HUDEP-2 (cell line): ENCODE results near the gene UFL1.
"Not testable (repeated sequence)": the region's sequence is repeated elsewhere in the genome, so short reads cannot be mapped to it uniquely, and the experiment has no call there.

Experiments
- DNase-seq, 76 experiments: peaks; one replicate each; lab custom pipeline; 2025; ENCODE audit not compliant: unreplicated experiment in 76 of 76; lab: John Stamatoyannopoulos, UW

UFL1 gene

GRCh38 chr6:96521644-96522464, at the start of gene UFL1:
Gene UFL1, plus strand, starts transcription at chr6:96521806. Its CDS starts 68 bp downstream, at chr6:96521874.
- peak; percentile 38 to 97 (median 93) for DNase-seq

GRCh38 chr6:96472291-96472690, 49.3 kb upstream of the UFL1 start:
- not testable (repeated sequence) for DNase-seq

- no peak for DNase-seq
Observed at GRCh38 chr6:96478695-96479094, 42.9 kb upstream of the UFL1 start.

- no peak for DNase-seq
Observed at GRCh38 chr6:96491926-96492325, 29.7 kb upstream of the UFL1 start.

- no peak for DNase-seq
Observed at GRCh38 chr6:96499781-96500180, 21.8 kb upstream of the UFL1 start.

GRCh38 chr6:96502915-96503314, 18.7 kb upstream of the UFL1 start:
- DNase-seq, result no peak

- DNase-seq, result peak in 9 of 76 experiments; percentile 2 to 24 (median 12)
Observed at GRCh38 chr6:96505363-96505762, 16.2 kb upstream of the UFL1 start.

GRCh38 chr6:96509281-96509680, 12.3 kb upstream of the UFL1 start:
- no peak for DNase-seq

GRCh38 chr6:96520171-96521115, 1.2 kb upstream of the UFL1 start:
- peak in 6 of 76 experiments; percentile 9 to 32 (median 12) for DNase-seq

GRCh38 chr6:96521306-96521643, 331 bp upstream of the UFL1 start:
- DNase-seq, result peak in 1 of 76 experiments; percentile 44

GRCh38 chr6:96522465-96523009, 931 bp downstream of the UFL1 start:
- DNase-seq, result peak in 8 of 76 experiments; percentile 17 to 62 (median 50)

GRCh38 chr6:96528193-96528592, 6.6 kb downstream of the UFL1 start:
- no peak for DNase-seq

- DNase-seq, result no peak
Observed at GRCh38 chr6:96532399-96532798, 10.8 kb downstream of the UFL1 start.

- no peak for DNase-seq
Observed at GRCh38 chr6:96537726-96538125, 16.1 kb downstream of the UFL1 start.

GRCh38 chr6:96542702-96543101, 21.1 kb downstream of the UFL1 start:
- DNase-seq, result peak in 12 of 76 experiments; percentile 8 to 43 (median 14)

GRCh38 chr6:96545882-96546281, 24.3 kb downstream of the UFL1 start:
- no peak for DNase-seq

- DNase-seq, result no peak
Observed at GRCh38 chr6:96547654-96548053, 26.0 kb downstream of the UFL1 start.

- DNase-seq, result no peak
Observed at GRCh38 chr6:96554558-96554957, 33.0 kb downstream of the UFL1 start.

GRCh38 chr6:96559740-96560139, 38.1 kb downstream of the UFL1 start:
- not testable (repeated sequence) for DNase-seq

- DNase-seq, result no peak
Observed at GRCh38 chr6:96562886-96563285, 41.3 kb downstream of the UFL1 start, which contains the start of gene FHL5. Gene FHL5, plus strand, starts transcription at chr6:96563128. Its CDS starts 40,486 bp downstream, at chr6:96603614.

GRCh38 chr6:96563853-96564252, 42.2 kb downstream of the UFL1 start:
- no peak for DNase-seq
